HL-60/S4 (cell line): ENCODE data around the gene SBK3.
"Not testable (repeated sequence)": the region's sequence is repeated elsewhere in the genome, so short reads cannot be mapped to it uniquely, and the experiment has no call there.

Experiments used
- in situ Hi-C: fragments of 300-500 bp; cut with MboI; formaldehyde crosslinking; loops from 2 replicates; pipeline ENCODE4 v1.14.3; 2022; ENCODE audit warnings: low sequenced_read_pairs

SBK3 gene

GRCh38 chr19:55541091-55541490, 4.3 kb downstream of the SBK3 start:
- in situ Hi-C loops, result no loop called here

GRCh38 chr19:55540619-55541018, 4.7 kb downstream of the SBK3 start:
- in situ Hi-C loops, result no loop called here

GRCh38 chr19:55539090-55539984, 6.0 kb downstream of the SBK3 start:
- in situ Hi-C loops, result no loop called here

GRCh38 chr19:55538132-55538531, 7.2 kb downstream of the SBK3 start:
- in situ Hi-C loops, result no loop called here

GRCh38 chr19:55537741-55538111, 7.6 kb downstream of the SBK3 start:
- in situ Hi-C loops, result no loop called here

GRCh38 chr19:55536951-55537740, 8.2 kb downstream of the SBK3 start, which contains the start of gene SBK2:
Gene SBK2 (minus strand): TSS chr19:55537133. CDS start chr19:55536294, 839 bp downstream.
- in situ Hi-C loops, result no loop called here

- in situ Hi-C loops, result no loop called here
These were observed 9.0 kb downstream of the SBK3 start for GRCh38 chr19:55536366-55536765.

- in situ Hi-C loops, result no loop called here
These were observed 9.4 kb downstream of the SBK3 start for GRCh38 chr19:55535965-55536350.

- in situ Hi-C loops, result no loop called here
These were observed 10.0 kb downstream of the SBK3 start for GRCh38 chr19:55535173-55535964.

- in situ Hi-C loops, result not testable (repeated sequence)
These were observed 11.1 kb downstream of the SBK3 start for GRCh38 chr19:55534280-55534679.

- in situ Hi-C loops, result no loop called here
These were observed 14.3 kb downstream of the SBK3 start for GRCh38 chr19:55530996-55531395.

GRCh38 chr19:55529636-55530234, 15.6 kb downstream of the SBK3 start:
- in situ Hi-C loops, result no loop called here

GRCh38 chr19:55528030-55528803, 17.1 kb downstream of the SBK3 start:
- in situ Hi-C loops, result no loop called here

- in situ Hi-C loops, result no loop called here
These were observed 17.9 kb downstream of the SBK3 start for GRCh38 chr19:55527197-55528029.

GRCh38 chr19:55526216-55527196, 18.8 kb downstream of the SBK3 start:
- in situ Hi-C loops, result no loop called here

GRCh38 chr19:55525289-55526101, 19.8 kb downstream of the SBK3 start:
- in situ Hi-C loops, result no loop called here

GRCh38 chr19:55520691-55521292, 24.6 kb downstream of the SBK3 start:
- in situ Hi-C loops, result no loop called here
